Breast epithelium (tissue), 3 donors: ENCODE measurements around the gene SPPL3.

Experiments
- POLR2A ChIP-seq: fragments of 450-650 bp; IDR thresholded peaks from one replicate; pipeline ENCODE4 v1.6.1; 2016; ENCODE audit warnings: antibody characterized with exemption, mild to moderate bottlenecking, moderate library complexity
- TF ChIP-seq, protein P1 (sequence below), 3 donors: fragments of 450-650 bp; IDR thresholded peaks; one replicate each; pipeline ENCODE4 v1.5.1; 2016 to 2017; ENCODE audit warnings: antibody characterized with exemption in 3 of 3, mild to moderate bottlenecking in 3 of 3, moderate library complexity in 3 of 3

DNA sequence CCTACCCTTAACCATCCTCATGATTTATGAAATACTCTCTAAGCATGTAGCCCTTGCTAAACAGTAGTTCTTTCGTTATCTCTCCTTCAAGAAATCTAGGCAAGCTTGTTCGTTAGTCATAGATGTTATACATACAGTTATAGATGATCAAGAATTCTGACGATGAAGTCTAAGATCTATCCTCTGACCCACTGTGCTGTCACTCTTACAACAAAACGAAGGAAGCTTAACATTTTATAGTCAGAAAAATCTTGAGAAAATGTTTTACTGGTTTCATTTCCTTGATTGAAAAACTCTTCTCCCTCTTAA is 68.9 kb downstream of the SPPL3 start:
- TF ChIP-seq, protein P1, sequence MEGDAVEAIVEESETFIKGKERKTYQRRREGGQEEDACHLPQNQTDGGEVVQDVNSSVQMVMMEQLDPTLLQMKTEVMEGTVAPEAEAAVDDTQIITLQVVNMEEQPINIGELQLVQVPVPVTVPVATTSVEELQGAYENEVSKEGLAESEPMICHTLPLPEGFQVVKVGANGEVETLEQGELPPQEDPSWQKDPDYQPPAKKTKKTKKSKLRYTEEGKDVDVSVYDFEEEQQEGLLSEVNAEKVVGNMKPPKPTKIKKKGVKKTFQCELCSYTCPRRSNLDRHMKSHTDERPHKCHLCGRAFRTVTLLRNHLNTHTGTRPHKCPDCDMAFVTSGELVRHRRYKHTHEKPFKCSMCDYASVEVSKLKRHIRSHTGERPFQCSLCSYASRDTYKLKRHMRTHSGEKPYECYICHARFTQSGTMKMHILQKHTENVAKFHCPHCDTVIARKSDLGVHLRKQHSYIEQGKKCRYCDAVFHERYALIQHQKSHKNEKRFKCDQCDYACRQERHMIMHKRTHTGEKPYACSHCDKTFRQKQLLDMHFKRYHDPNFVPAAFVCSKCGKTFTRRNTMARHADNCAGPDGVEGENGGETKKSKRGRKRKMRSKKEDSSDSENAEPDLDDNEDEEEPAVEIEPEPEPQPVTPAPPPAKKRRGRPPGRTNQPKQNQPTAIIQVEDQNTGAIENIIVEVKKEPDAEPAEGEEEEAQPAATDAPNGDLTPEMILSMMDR (IDR thresholded peaks at IDR 0.05): no peak
- no peak for TF ChIP-seq POLR2A
